OCI-LY7 (cell line): ENCODE results near the gene STBD1.

ENCODE experiments used
- EZH2phosphoT487 ChIP-seq: fragments of 200-600 bp; sonication (generic); IDR thresholded peaks from 2 replicates; pipeline ENCODE4 v1.6.1; 2018; ENCODE audit warnings: low read depth, borderline replicate concordance, mild to moderate bottlenecking, mixed run types, antibody characterized with exemption, low read length, moderate library complexity, mixed read lengths
- TF ChIP-seq, protein P1 (sequence below): fragments of 200-600 bp; sonication (generic); conservative IDR thresholded peaks from 2 replicates; pipeline ENCODE4 v1.5.1; 2014; ENCODE audit warnings: mild to moderate bottlenecking, antibody characterized with exemption, low read length, moderate library complexity, mixed read lengths

DNA sequence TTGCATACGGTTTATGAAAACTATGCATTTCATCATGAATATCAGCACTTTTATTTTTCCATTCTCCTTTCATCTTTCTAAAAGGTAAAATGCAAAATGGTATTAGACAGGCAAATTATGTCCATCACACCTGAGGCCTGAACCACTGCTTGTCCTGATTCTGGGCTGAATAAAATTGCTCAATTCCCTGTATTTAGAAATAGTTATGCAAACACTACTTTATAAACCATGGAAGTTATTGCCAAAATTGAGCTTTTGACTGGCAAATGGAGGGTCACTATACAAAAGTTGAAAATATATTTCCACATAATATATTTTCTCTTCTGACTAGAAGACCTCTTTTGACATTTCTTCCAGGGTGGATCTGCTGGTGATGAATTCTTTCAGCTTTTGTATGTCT is 34.0 kb upstream of the STBD1 start:
- no peak for TF ChIP-seq EZH2phosphoT487
- TF ChIP-seq, protein P1, sequence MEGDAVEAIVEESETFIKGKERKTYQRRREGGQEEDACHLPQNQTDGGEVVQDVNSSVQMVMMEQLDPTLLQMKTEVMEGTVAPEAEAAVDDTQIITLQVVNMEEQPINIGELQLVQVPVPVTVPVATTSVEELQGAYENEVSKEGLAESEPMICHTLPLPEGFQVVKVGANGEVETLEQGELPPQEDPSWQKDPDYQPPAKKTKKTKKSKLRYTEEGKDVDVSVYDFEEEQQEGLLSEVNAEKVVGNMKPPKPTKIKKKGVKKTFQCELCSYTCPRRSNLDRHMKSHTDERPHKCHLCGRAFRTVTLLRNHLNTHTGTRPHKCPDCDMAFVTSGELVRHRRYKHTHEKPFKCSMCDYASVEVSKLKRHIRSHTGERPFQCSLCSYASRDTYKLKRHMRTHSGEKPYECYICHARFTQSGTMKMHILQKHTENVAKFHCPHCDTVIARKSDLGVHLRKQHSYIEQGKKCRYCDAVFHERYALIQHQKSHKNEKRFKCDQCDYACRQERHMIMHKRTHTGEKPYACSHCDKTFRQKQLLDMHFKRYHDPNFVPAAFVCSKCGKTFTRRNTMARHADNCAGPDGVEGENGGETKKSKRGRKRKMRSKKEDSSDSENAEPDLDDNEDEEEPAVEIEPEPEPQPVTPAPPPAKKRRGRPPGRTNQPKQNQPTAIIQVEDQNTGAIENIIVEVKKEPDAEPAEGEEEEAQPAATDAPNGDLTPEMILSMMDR: no peak
